Measurements from ENCODE around the gene OSBPL6.

DNA sequence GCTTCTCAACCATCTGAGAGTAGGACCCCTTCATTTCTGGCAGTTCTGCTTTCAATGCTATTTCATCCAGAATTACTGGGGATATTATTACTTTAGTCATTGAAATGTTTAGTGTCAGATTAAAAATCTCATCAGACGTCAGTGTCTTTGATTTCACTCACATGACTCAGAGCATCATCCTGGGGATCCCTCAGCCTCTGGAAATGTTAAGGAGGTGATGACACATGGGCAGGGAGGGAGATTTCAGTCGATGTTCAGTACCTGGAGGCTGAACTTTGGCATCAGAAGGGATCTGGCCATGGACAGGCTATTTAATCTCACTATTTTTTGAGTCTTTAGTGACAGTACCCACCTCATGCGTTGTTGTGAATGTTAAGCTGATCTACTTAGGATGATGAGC, 39.1 kb downstream of the OSBPL6 start:
- TF ChIP-seq CTCF (IDR thresholded peaks at IDR 0.05) (no peak), EZH2 (IDR thresholded peaks at IDR 0.05; ENCODE audit: borderline replicate concordance, insufficient read depth, low read depth, low read length, poor library complexity, severe bottlenecking) (no peak)
